HCT116 (cell line): Measurements from ENCODE around the gene ASAP2. TPM values are rescaled to one million over a fixed set of nuclear protein-coding genes. Genes with fewer than 3 reads are reported as not detected.

ENCODE experiments used
- ATAC-seq: fragments of 200-7000 bp; cut with Tn5 transposase; 2 replicates; pipeline ENCODE4 v1.9.1; 2020; ENCODE audit warnings: mild to moderate bottlenecking, moderate library complexity
- BruUV-seq: library from RNA; stranded (reverse); fragments of 400-500 nt; replicated peaks from 2 replicates; lab custom pipeline; 2021; lab: Mats Ljungman, UMichigan
- CTCF ChIA-PET: fragments of 300-600 bp; sonication (Branson Sonifier 250); formaldehyde crosslinking; loops from one replicate; lab custom pipeline; 2021; ENCODE audit warnings: antibody characterized with exemption; lab: Charles Lee
- POLR2A ChIA-PET: fragments of 300-600, 350-600 bp; sonication (Branson Sonifier 250); formaldehyde crosslinking; loops from one replicate; lab custom pipeline; 2021; ENCODE audit warnings: antibody characterized with exemption; lab: Charles Lee
- RAD21 ChIA-PET, 2 experiments: fragments of 300-600 bp; sonication (Branson Sonifier 250); formaldehyde crosslinking; loops; one replicate each; lab custom pipeline; 2023; ENCODE audit warnings: low total read pairs in 2 of 2; ENCODE audit not compliant: uncharacterized antibody in 2 of 2, unreplicated experiment in 2 of 2, low non-redundant PET in 1 of 2; lab: Charles Lee
- DNase-seq: peaks from one replicate; pipeline ENCODE4 v3.0.0-alpha.2; 2010; ENCODE audit warnings: low read depth, low spot score
- H2AFZ ChIP-seq: fragments of 200-600 bp; shearing (Covaris generic), sonication (generic); 2 replicates; pipeline ENCODE4 v1.6.1; 2017; ENCODE audit warnings: low read depth, mixed run types, mixed read lengths, antibody characterized with exemption, low read length; ENCODE audit not compliant: poor library complexity, severe bottlenecking
- H3K27ac ChIP-seq: 2 replicates; pipeline ENCODE4 v1.5.1; 2012; ENCODE audit warnings: low read depth, low read length
- H3K27me3 ChIP-seq: fragments of 200-600 bp; sonication (generic); 2 replicates; pipeline ENCODE4 v1.6.1; 2016; ENCODE audit warnings: mixed run types, low read length, mixed read lengths; ENCODE audit not compliant: insufficient read depth
- H3K36me3 ChIP-seq, 2 experiments: fragments of 200-500 bp in 1 of 2; fragments of 200-600 bp in 1 of 2; sonication (Bioruptor generic) in 1 of 2; sonication (generic) in 1 of 2; 2 replicates each; pipeline versions ENCODE4 v1.5.1 to v1.6.1; 2014 to 2016; ENCODE audit warnings: low read length in 2 of 2, inconsistent platforms in 1 of 2, mixed read lengths in 1 of 2, mixed run types in 1 of 2; ENCODE audit not compliant: insufficient read depth in 2 of 2, control insufficient read depth in 1 of 2
- H3K4me1 ChIP-seq, 2 experiments: fragments of 200-600 bp in 1 of 2; sonication (generic) in 1 of 2; 2 replicates each; pipeline versions ENCODE4 v1.5.1 to v1.6.1; 2012 to 2017; ENCODE audit warnings: low read length in 2 of 2, inconsistent platforms in 1 of 2, mild to moderate bottlenecking in 1 of 2, mixed read lengths in 1 of 2, mixed run types in 1 of 2, moderate library complexity in 1 of 2; ENCODE audit not compliant: insufficient read depth in 2 of 2, control insufficient read depth in 1 of 2
- H3K4me2 ChIP-seq: fragments of 200-600 bp; sonication (generic); 2 replicates; pipeline ENCODE4 v1.6.1; 2017; ENCODE audit warnings: mixed run types, low read length, mixed read lengths
- H3K4me3 ChIP-seq, 2 experiments: fragments of 200-600 bp in 1 of 2; sonication (generic) in 1 of 2; replicated peaks in 1 of 2; 2 replicates each; pipeline ENCODE4 v1.5.1; 2011 to 2016; ENCODE audit warnings: low read length in 2 of 2, control low read depth in 1 of 2, low read depth in 1 of 2, mild to moderate bottlenecking in 1 of 2, mixed read lengths in 1 of 2, mixed run types in 1 of 2
- H3K79me2 ChIP-seq: fragments of 200-600 bp; sonication (generic); 2 replicates; pipeline ENCODE4 v1.6.1; 2017; ENCODE audit warnings: mild to moderate bottlenecking, mixed run types, low read length, moderate library complexity, mixed read lengths; ENCODE audit not compliant: insufficient read depth
- H3K9ac ChIP-seq: fragments of 200-600 bp; sonication (generic); 2 replicates; pipeline ENCODE4 v1.6.1; 2016; ENCODE audit warnings: low read length, mixed read lengths
- H3K9me2 ChIP-seq: fragments of 200-600 bp; sonication (generic), shearing (Covaris generic); 2 replicates; pipeline ENCODE4 v1.6.1; 2017; ENCODE audit warnings: mixed run types, mild to moderate bottlenecking, moderate library complexity; ENCODE audit not compliant: insufficient read depth
- H3K9me3 ChIP-seq, 2 experiments: fragments of 200-500 bp in 1 of 2; fragments of 200-600 bp in 1 of 2; sonication (Bioruptor generic) in 1 of 2; sonication (generic) in 1 of 2; 2 replicates each; pipeline ENCODE4 v1.6.1; 2014 to 2017; ENCODE audit warnings: low read length in 2 of 2, mixed read lengths in 2 of 2, inconsistent platforms in 1 of 2, low read depth in 1 of 2, mild to moderate bottlenecking in 1 of 2, mixed run types in 1 of 2, moderate library complexity in 1 of 2; ENCODE audit not compliant: control insufficient read depth in 1 of 2, insufficient read depth in 1 of 2
- H4K20me1 ChIP-seq: fragments of 200-600 bp; sonication (generic), shearing (Covaris generic); 2 replicates; pipeline ENCODE4 v1.6.1; 2017; ENCODE audit warnings: mixed run types, mild to moderate bottlenecking, moderate library complexity; ENCODE audit not compliant: insufficient read depth
- CEBPB ChIP-seq: IDR thresholded peaks from 2 replicates; pipeline ENCODE4 v1.6.1; 2012; ENCODE audit warnings: low read depth
- EZH2 ChIP-seq: fragments of 200-600 bp; sonication (generic); IDR thresholded peaks from 2 replicates; pipeline ENCODE4 v1.6.1; 2017; ENCODE audit warnings: antibody characterized with exemption, mixed run types
- EZH2phosphoT487 ChIP-seq: fragments of 200-600 bp; IDR thresholded peaks from 2 replicates; pipeline ENCODE4 v1.6.1; 2018; ENCODE audit warnings: antibody characterized with exemption, borderline replicate concordance
- FOSL1 ChIP-seq: IDR thresholded peaks from 2 replicates; pipeline ENCODE4 v1.6.1; 2012; ENCODE audit warnings: low read depth
- MAX ChIP-seq: IDR thresholded peaks from 2 replicates; pipeline ENCODE4 v1.6.1; 2012
- POLR2A ChIP-seq: IDR thresholded peaks from 2 replicates; pipeline ENCODE4 v1.7.0; 2011; ENCODE audit warnings: borderline replicate concordance; ENCODE audit not compliant: insufficient read depth, insufficient read length; ENCODE audit errors: extremely low read depth
- POLR2AphosphoS5 ChIP-seq: IDR thresholded peaks from 2 replicates; pipeline ENCODE4 v1.6.1; 2011; ENCODE audit warnings: mild to moderate bottlenecking, low read depth, low read length, moderate library complexity
- RAD21 ChIP-seq: IDR thresholded peaks from 2 replicates; pipeline ENCODE4 v1.6.1; 2012; ENCODE audit warnings: low read depth, mild to moderate bottlenecking
- REST ChIP-seq: IDR thresholded peaks from 2 replicates; pipeline ENCODE4 v1.6.1; 2012; ENCODE audit warnings: low read depth
- SIN3A ChIP-seq: IDR thresholded peaks from 2 replicates; pipeline ENCODE4 v1.6.1; 2012; ENCODE audit warnings: low read depth
- SRF ChIP-seq: IDR thresholded peaks from 2 replicates; pipeline ENCODE4 v1.6.1; 2012; ENCODE audit warnings: low read depth
- TCF7L2 ChIP-seq: IDR thresholded peaks from 2 replicates; pipeline ENCODE4 v1.7.0; 2011; ENCODE audit warnings: borderline replicate concordance, inconsistent platforms; ENCODE audit not compliant: insufficient read depth, insufficient read length; ENCODE audit errors: extremely low read depth
- YY1 ChIP-seq: IDR thresholded peaks from 2 replicates; pipeline ENCODE4 v1.6.1; 2011; ENCODE audit warnings: low read length, low read depth, moderate library complexity, mild to moderate bottlenecking; ENCODE audit not compliant: insufficient replicate concordance; ENCODE audit errors: extremely low read depth
- ZFX ChIP-seq: fragments of 450-650 bp; IDR thresholded peaks from 2 replicates; pipeline ENCODE4 v1.6.1; 2017
- ZNF274 ChIP-seq: fragments of 200-500 bp; sonication (Bioruptor generic); IDR thresholded peaks from 2 replicates; pipeline ENCODE4 v1.6.1; 2014; ENCODE audit warnings: mild to moderate bottlenecking, low read depth, low read length, inconsistent platforms
- intact Hi-C: fragments of 100-400 bp; cut with micrococcal nuclease; formaldehyde crosslinking; loops from 2 replicates; pipeline ENCODE4 v1.10.0; 2022
- total RNA-seq: library from RNA; stranded (reverse); gene quantifications from one replicate; pipeline ENCODE4 v1.2.1, GENCODE V29; 2021; ENCODE audit not compliant: unreplicated experiment

ASAP2 gene
- total RNA-seq, 1 experiment from 2014 or later = 16.5 TPM

GRCh38 chr2:9382604-9383235 is 176.1 kb downstream of the ASAP2 start:
- Histone ChIP-seq H3K4me1 (peaks cover 64 to 79% of the 10 kb centered on the region in 2 experiments), H3K27me3 (no peaks in the 10 kb centered on the region), H3K27ac (no peak overlapping the region), H3K4me2 (no peak overlapping the region), H2AFZ (no peak overlapping the region), H3K9me3 (no peaks in the 10 kb centered on the region), H3K36me3 (no peaks in the 10 kb centered on the region), H3K9me2 (no peaks in the 10 kb centered on the region), H3K79me2 (no peaks in the 10 kb centered on the region)
- ChIA-PET CTCF (no interaction called here), RAD21 (no interaction called here)
- no peak for DNase-seq
- no TSS peak for BruUV-seq
- intact Hi-C loops = no loop called here
- ATAC-seq = no peak
- TF ChIP-seq MAX = no peak
- no peak for TF ChIP-seq ZFX
- TF ChIP-seq ZNF274 = no peak
- no peak for TF ChIP-seq REST
- TF ChIP-seq EZH2phosphoT487 = no peak
- no peak for TF ChIP-seq YY1
- no peak for TF ChIP-seq CEBPB
- no peak for TF ChIP-seq EZH2
- TF ChIP-seq SIN3A = no peak
- no peak for TF ChIP-seq SRF
- no peak for TF ChIP-seq TCF7L2
- no peak for TF ChIP-seq POLR2AphosphoS5
- no peak for TF ChIP-seq FOSL1
- TF ChIP-seq RAD21 = no peak
- TF ChIP-seq POLR2A = no peak
- TF ChIP-seq, all 23 proteins: peak for 0
- Histone ChIP-seq H4K20me1 (no peaks in the 10 kb centered on the region), H3K4me3 (no peak overlapping the region), H3K9ac (no peak overlapping the region)
- POLR2A ChIA-PET = no interaction called here
